Esophagus (tissue), 2 donors: Measurements from ENCODE around the gene MARCHF3. TPM values are rescaled to one million over a fixed set of nuclear protein-coding genes. Genes with fewer than 3 reads are reported as not detected.
"Not testable (repeated sequence)": the region's sequence is repeated elsewhere in the genome, so short reads cannot be mapped to it uniquely, and the experiment has no call there.

Experiments used
- H3K27ac ChIP-seq, 2 donors: one replicate each; pipeline ENCODE4 v1.5.1; 2013; ENCODE audit warnings: low read depth in 2 of 2, mild to moderate bottlenecking in 2 of 2, inconsistent platforms in 1 of 2, low read length in 1 of 2, moderate library complexity in 1 of 2
- H3K27me3 ChIP-seq, 2 donors: one replicate each; pipeline ENCODE4 v1.6.1; 2013; ENCODE audit warnings: low read length in 2 of 2, control low read depth in 1 of 2, mild to moderate bottlenecking in 1 of 2; ENCODE audit not compliant: insufficient read depth in 2 of 2, control insufficient read depth in 1 of 2
- H3K36me3 ChIP-seq, 2 donors: one replicate each; pipeline ENCODE4 v1.6.1; 2013; ENCODE audit warnings: low read length in 1 of 2; ENCODE audit not compliant: control insufficient read depth in 2 of 2, insufficient read depth in 2 of 2
- H3K4me1 ChIP-seq, 2 donors: one replicate each; pipeline ENCODE4 v1.6.1; 2013; ENCODE audit warnings: low read length in 1 of 2; ENCODE audit not compliant: control insufficient read depth in 2 of 2, insufficient read depth in 2 of 2
- H3K4me3 ChIP-seq, 2 donors: one replicate each; pipeline ENCODE4 v1.5.1; 2013; ENCODE audit warnings: low read length in 2 of 2, mild to moderate bottlenecking in 2 of 2, low read depth in 1 of 2, moderate library complexity in 1 of 2
- H3K9me3 ChIP-seq, 2 donors: one replicate each; pipeline ENCODE4 v1.6.1; 2013; ENCODE audit warnings: mild to moderate bottlenecking in 2 of 2, low read depth in 1 of 2, low read length in 1 of 2, moderate library complexity in 1 of 2; ENCODE audit not compliant: control insufficient read depth in 2 of 2, insufficient read depth in 1 of 2
- WGBS, 2 donors: extraction: QIAGEN DNeasy Blood & Tissue Kit; methylation state at CpG; one replicate each; pipeline ENCODE4 v1.1.7; 2013; 5-methylcytosine and 5-hydroxymethylcytosine counted together
- polyA plus RNA-seq, 2 donors: library from polyadenylated mRNA; stranded (reverse); fragments of 200-250 nt; gene quantifications; one replicate each; pipeline ENCODE4 v1.2.3, GENCODE V29; 2013
- donor health status: healthy with polysubstance abuse.
- donor health status: Bipolar disorder and iron deficiency.

MARCHF3 gene
- polyA plus RNA-seq, 2 donors = 1.5 to 2.4 TPM

GRCh38 chr5:126899476-126899875 is 130.9 kb downstream of the MARCHF3 start:
- H3K36me3 ChIP-seq = no peaks in the 10 kb centered on the region

GRCh38 chr5:126897851-126898630 is 132.3 kb downstream of the MARCHF3 start:
- Histone ChIP-seq H3K27me3 (no peaks in the 10 kb centered on the region), H3K9me3 (no peaks in the 10 kb centered on the region), H3K27ac (no peak overlapping the region), H3K36me3 (no peaks in the 10 kb centered on the region), H3K4me3 (no peak overlapping the region), H3K4me1 (no peaks in the 10 kb centered on the region)
- 91 to 94% methylated on average over 5 of the region's 5 CpGs for WGBS, 2 donors

More at GRCh38 chr5:126899476-126899875, 130.9 kb downstream of the MARCHF3 start:
- H3K27me3 ChIP-seq = no peaks in the 10 kb centered on the region
- H3K4me1 ChIP-seq = no peaks in the 10 kb centered on the region
- no peak overlapping the region for H3K27ac ChIP-seq
- no peak overlapping the region for H3K4me3 ChIP-seq
- no peaks in the 10 kb centered on the region for H3K9me3 ChIP-seq

GRCh38 chr5:126896170-126896702 is 134.1 kb downstream of the MARCHF3 start:
- no peaks in the 10 kb centered on the region for H3K36me3 ChIP-seq
- no peak overlapping the region for H3K27ac ChIP-seq
- 92 to 94% methylated on average over 9 of the region's 9 CpGs for WGBS, 2 donors
- H3K9me3 ChIP-seq = no peaks in the 10 kb centered on the region
- no peak overlapping the region for H3K4me3 ChIP-seq
- H3K27me3 ChIP-seq = no peaks in the 10 kb centered on the region
- no peaks in the 10 kb centered on the region for H3K4me1 ChIP-seq

GRCh38 chr5:126895712-126896111 is 134.6 kb downstream of the MARCHF3 start:
- H3K4me1 ChIP-seq, H3K36me3 ChIP-seq, H3K9me3 ChIP-seq, H3K27ac ChIP-seq, H3K4me3 ChIP-seq, H3K27me3 ChIP-seq: not testable (repeated sequence)
- 78 to 79% methylated on average over 14 of the region's 14 CpGs for WGBS, 2 donors

- not testable (repeated sequence) for H3K4me3 ChIP-seq, H3K27me3 ChIP-seq, H3K4me1 ChIP-seq, H3K27ac ChIP-seq, H3K9me3 ChIP-seq, H3K36me3 ChIP-seq
- 98% methylated on average over 2 of the region's 2 CpGs for WGBS, 2 donors
Observed at GRCh38 chr5:126890414-126890813, 139.9 kb downstream of the MARCHF3 start.

- H3K9me3 ChIP-seq = no peaks in the 10 kb centered on the region
- no peaks in the 10 kb centered on the region for H3K27me3 ChIP-seq
- H3K36me3 ChIP-seq = no peaks in the 10 kb centered on the region
- WGBS, 2 donors = 47 to 49% methylated on average over 1 of the region's 1 CpG
- H3K4me3 ChIP-seq = no peak overlapping the region
- no peak overlapping the region for H3K27ac ChIP-seq
- H3K4me1 ChIP-seq = no peaks in the 10 kb centered on the region
Observed at GRCh38 chr5:126888175-126888574, 142.2 kb downstream of the MARCHF3 start.

- Histone ChIP-seq H3K27me3 (no peaks in the 10 kb centered on the region), H3K4me3 (no peak overlapping the region), H3K36me3 (no peaks in the 10 kb centered on the region), H3K4me1 (no peaks in the 10 kb centered on the region), H3K27ac (no peak overlapping the region), H3K9me3 (no peaks in the 10 kb centered on the region)
- 45 to 47% methylated on average over 5 of the region's 5 CpGs for WGBS, 2 donors
Observed at GRCh38 chr5:126884269-126884819, 146.0 kb downstream of the MARCHF3 start.

- Histone ChIP-seq H3K9me3 (no peaks in the 10 kb centered on the region), H3K27ac (no peak overlapping the region), H3K27me3 (no peaks in the 10 kb centered on the region), H3K4me3 (no peak overlapping the region), H3K36me3 (no peaks in the 10 kb centered on the region), H3K4me1 (no peaks in the 10 kb centered on the region)
- WGBS, 2 donors = 66 to 79% methylated on average over 2 of the region's 2 CpGs
Observed at GRCh38 chr5:126883564-126884245, 146.7 kb downstream of the MARCHF3 start.

GRCh38 chr5:126881821-126882600 is 148.3 kb downstream of the MARCHF3 start:
- Histone ChIP-seq H3K9me3 (no peaks in the 10 kb centered on the region), H3K27me3 (no peaks in the 10 kb centered on the region), H3K27ac (no peak overlapping the region), H3K4me3 (no peak overlapping the region), H3K36me3 (no peaks in the 10 kb centered on the region), H3K4me1 (no peaks in the 10 kb centered on the region)
- 91 to 92% methylated on average over 5 of the region's 5 CpGs for WGBS, 2 donors
